IMR-90 (cell line): ENCODE results near the gene MICU1. TPM values are rescaled to one million over a fixed set of nuclear protein-coding genes. Genes with fewer than 3 reads are reported as not detected.

Experiments used
- ATAC-seq: fragments of 200-7000 bp; cut with Tn5 transposase; 2 replicates; pipeline ENCODE4 v1.9.1; 2020; ENCODE audit warnings: low read depth, mild to moderate bottlenecking, moderate library complexity
- BruUV-seq: library from RNA; stranded (reverse); fragments of 400-500 nt; replicated peaks from 2 replicates; lab custom pipeline; 2021; lab: Mats Ljungman, UMichigan
- CTCF ChIA-PET: fragments of 300-600 bp; formaldehyde crosslinking; extraction: SDS; loops from one replicate; lab custom pipeline; 2021; ENCODE audit warnings: antibody characterized with exemption; lab: Yijun Ruan, JAX
- POLR2A ChIA-PET: fragments of 300-600 bp; sonication (Branson Sonifier 250); formaldehyde crosslinking; loops from one replicate; lab custom pipeline; 2022; ENCODE audit warnings: antibody characterized with exemption; ENCODE audit not compliant: unreplicated experiment; lab: Charles Lee
- DNase-seq: peaks from one replicate; pipeline ENCODE4 v3.0.0; 2013
- H2AFZ ChIP-seq: replicated peaks from 2 replicates; pipeline ENCODE3; 2013; ENCODE audit warnings: low read length, mild to moderate bottlenecking; ENCODE audit not compliant: poor library complexity
- H2AK5ac ChIP-seq: 2 replicates; pipeline ENCODE4 v1.6.1; 2013; ENCODE audit warnings: low read depth, low read length, inconsistent platforms
- H2AK9ac ChIP-seq: replicated peaks from 2 replicates; pipeline ENCODE3; 2013; ENCODE audit warnings: mild to moderate bottlenecking, low read depth, low read length, moderate library complexity; ENCODE audit not compliant: poor library complexity
- H2BK120ac ChIP-seq: 2 replicates; pipeline ENCODE4 v1.6.1; 2013; ENCODE audit warnings: low read depth, low read length, inconsistent platforms
- H2BK15ac ChIP-seq: 3 replicates; pipeline ENCODE4 v1.6.1; 2013; ENCODE audit warnings: low read depth, low read length, inconsistent platforms
- H2BK20ac ChIP-seq: 2 replicates; pipeline ENCODE4 v1.6.1; 2013; ENCODE audit warnings: low read depth, mild to moderate bottlenecking, inconsistent platforms, low read length, moderate library complexity
- H2BK5ac ChIP-seq: 2 replicates; pipeline ENCODE4 v1.6.1; 2013; ENCODE audit warnings: mild to moderate bottlenecking, low read depth, low read length, inconsistent platforms; ENCODE audit not compliant: poor library complexity, severe bottlenecking
- H3K14ac ChIP-seq: replicated peaks from 2 replicates; pipeline ENCODE4 v1.6.1; 2013; ENCODE audit warnings: low read depth, low read length, inconsistent platforms
- H3K18ac ChIP-seq: 2 replicates; pipeline ENCODE4 v1.6.1; 2013; ENCODE audit warnings: low read depth, low read length, control low read depth
- H3K23ac ChIP-seq: 2 replicates; pipeline ENCODE4 v1.6.1; 2013; ENCODE audit warnings: low read depth, low read length, inconsistent platforms
- H3K27ac ChIP-seq: 2 replicates; pipeline ENCODE4 v1.5.1; 2013; ENCODE audit warnings: mild to moderate bottlenecking, control low read depth, low read length; ENCODE audit not compliant: insufficient read depth
- H3K27me3 ChIP-seq: 2 replicates; pipeline ENCODE4 v1.6.1; 2013; ENCODE audit warnings: low read length; ENCODE audit not compliant: control insufficient read depth, insufficient read depth
- H3K36me3 ChIP-seq: 2 replicates; pipeline ENCODE4 v1.6.1; 2013; ENCODE audit warnings: low read length, mixed read lengths; ENCODE audit not compliant: control insufficient read depth, insufficient read depth
- H3K4ac ChIP-seq: 2 replicates; pipeline ENCODE4 v1.6.1; 2013; ENCODE audit warnings: low read depth, low read length, inconsistent platforms
- H3K4me1 ChIP-seq: 2 replicates; pipeline ENCODE4 v1.6.1; 2013; ENCODE audit warnings: low read length, mixed read lengths; ENCODE audit not compliant: control insufficient read depth, insufficient read depth
- H3K4me2 ChIP-seq: 2 replicates; pipeline ENCODE4 v1.6.1; 2013; ENCODE audit warnings: low read depth, mild to moderate bottlenecking, control low read depth, low read length, moderate library complexity
- H3K4me3 ChIP-seq: 2 replicates; pipeline ENCODE4 v1.5.1; 2013; ENCODE audit warnings: low read depth, mild to moderate bottlenecking, control low read depth, low read length, moderate library complexity; ENCODE audit not compliant: insufficient read depth
- H3K56ac ChIP-seq: 2 replicates; pipeline ENCODE4 v1.6.1; 2013; ENCODE audit warnings: low read length, inconsistent platforms; ENCODE audit not compliant: insufficient read depth; ENCODE audit errors: extremely low read depth
- H3K79me1 ChIP-seq, 2 experiments: 2 replicates each; pipeline ENCODE4 v1.6.1; 2013; ENCODE audit warnings: low read length in 2 of 2, inconsistent platforms in 1 of 2, low read depth in 1 of 2
- H3K9ac ChIP-seq: 2 replicates; pipeline ENCODE4 v1.6.1; 2013; ENCODE audit warnings: low read depth, low read length, control low read depth
- H3K9me1 ChIP-seq: 2 replicates; pipeline ENCODE4 v1.6.1; 2013; ENCODE audit warnings: low read length, inconsistent platforms; ENCODE audit not compliant: insufficient read depth
- H3K9me3 ChIP-seq: 2 replicates; pipeline ENCODE4 v1.6.1; 2013; ENCODE audit warnings: low read length; ENCODE audit not compliant: control insufficient read depth, insufficient read depth
- H4K20me1 ChIP-seq: 2 replicates; pipeline ENCODE4 v1.6.1; 2013; ENCODE audit warnings: low read length, inconsistent platforms; ENCODE audit not compliant: insufficient read depth
- H4K5ac ChIP-seq: 2 replicates; pipeline ENCODE4 v1.6.1; 2013; ENCODE audit warnings: mild to moderate bottlenecking, low read depth, low read length, control low read depth
- H4K8ac ChIP-seq, 2 experiments: 2 replicates each; pipeline ENCODE4 v1.6.1; 2013; ENCODE audit warnings: low read depth in 2 of 2, low read length in 2 of 2, control low read depth in 1 of 2, inconsistent platforms in 1 of 2
- H4K91ac ChIP-seq: 2 replicates; pipeline ENCODE4 v1.6.1; 2013; ENCODE audit warnings: low read depth, low read length, inconsistent platforms; ENCODE audit not compliant: insufficient read depth
- BHLHE40 ChIP-seq: fragments of 150-350 bp; IDR thresholded peaks from 2 replicates; pipeline ENCODE4 v1.6.1; 2016; ENCODE audit warnings: mild to moderate bottlenecking, low read depth, low read length
- CEBPB ChIP-seq: IDR thresholded peaks from 2 replicates; pipeline ENCODE4 v1.6.1; 2012; ENCODE audit warnings: low read depth, low read length, improper control_type of control experiment
- CHD1 ChIP-seq: IDR thresholded peaks from 2 replicates; pipeline ENCODE4 v1.6.1; 2012; ENCODE audit warnings: low read depth, low read length, improper control_type of control experiment
- FOS ChIP-seq: fragments of 150-350 bp; IDR thresholded peaks from 2 replicates; pipeline ENCODE4 v1.6.1; 2016; ENCODE audit warnings: low read depth, low read length
- MAFK ChIP-seq: IDR thresholded peaks from 2 replicates; pipeline ENCODE4 v1.6.1; 2012; ENCODE audit warnings: low read depth, low read length, improper control_type of control experiment
- MAZ ChIP-seq: IDR thresholded peaks from 2 replicates; pipeline ENCODE4 v1.6.1; 2012; ENCODE audit warnings: low read depth, mild to moderate bottlenecking, low read length, improper control_type of control experiment, moderate library complexity, borderline replicate concordance
- MXI1 ChIP-seq: IDR thresholded peaks from 2 replicates; pipeline ENCODE4 v1.6.1; 2012; ENCODE audit warnings: low read depth, mild to moderate bottlenecking, low read length, moderate library complexity, borderline replicate concordance
- NFE2L2 ChIP-seq: fragments of 150-350 bp; IDR thresholded peaks from 2 replicates; pipeline ENCODE4 v1.6.1; 2016; ENCODE audit warnings: low read depth, mild to moderate bottlenecking, low read length
- POLR2A ChIP-seq: IDR thresholded peaks from 2 replicates; pipeline ENCODE4 v1.6.1; 2012; ENCODE audit warnings: mild to moderate bottlenecking, low read depth, low read length
- RAD21 ChIP-seq: IDR thresholded peaks from 2 replicates; pipeline ENCODE4 v1.6.1; 2012; ENCODE audit warnings: low read length, improper control_type of control experiment
- RCOR1 ChIP-seq: IDR thresholded peaks from 2 replicates; pipeline ENCODE4 v1.6.1; 2012; ENCODE audit warnings: mild to moderate bottlenecking, low read length, improper control_type of control experiment; ENCODE audit not compliant: insufficient replicate concordance
- RFX5 ChIP-seq: IDR thresholded peaks from 2 replicates; pipeline ENCODE4 v1.8.0; 2012; ENCODE audit warnings: low read depth, mild to moderate bottlenecking, low read length, moderate library complexity
- SMC3 ChIP-seq: fragments of 150-350 bp; IDR thresholded peaks from 2 replicates; pipeline ENCODE4 v1.6.1; 2016; ENCODE audit warnings: low read depth, mild to moderate bottlenecking, antibody characterized with exemption, low read length, moderate library complexity
- WGBS, 2 experiments: methylation state at CpG; one replicate each; pipeline versions ENCODE4 v1.1.5 to v1.1.7; 2013; ENCODE audit warnings: missing lambda C conversion rate in 2 of 2; ENCODE audit not compliant: insufficient read length in 1 of 2; ENCODE audit errors: extremely low coverage in 2 of 2; 5-methylcytosine and 5-hydroxymethylcytosine counted together
- dilution Hi-C: fragments of 300-500 bp; cut with HindIII; formaldehyde crosslinking; loops from one replicate; pipeline ENCODE4 v1.14.3; 2018; ENCODE audit warnings: low sequenced_read_pairs; ENCODE audit not compliant: unreplicated experiment
- in situ Hi-C: fragments of 300-500 bp; cut with MboI; formaldehyde crosslinking; loops from 3 replicates; pipeline ENCODE4 v1.14.3; 2019; ENCODE audit warnings: low sequenced_read_pairs, inconsistent platforms, mixed read lengths
- intact Hi-C: fragments of 100-400 bp; cut with micrococcal nuclease; formaldehyde crosslinking; loops from 2 replicates; pipeline ENCODE4 v1.10.0; 2022
- polyA plus RNA-seq, 3 experiments: library from polyadenylated mRNA; depleted of rRNA; stranded (reverse); fragments of >200 nt; gene quantifications; 2 replicates each; pipeline ENCODE4 v1.2.3, GENCODE V29; 2012; ENCODE audit warnings: low replicate concordance in 1 of 3
- total RNA-seq: library from RNA; depleted of rRNA; stranded (reverse); fragments of >200 nt; gene quantifications from 2 replicates; pipeline ENCODE4 v1.2.3, GENCODE V29; 2012
- TF ChIP-seq, protein P1 (sequence below): conservative IDR thresholded peaks from 2 replicates; pipeline ENCODE4 v1.5.1; 2012; ENCODE audit warnings: mild to moderate bottlenecking, low read depth, low read length, improper control_type of control experiment
- TF ChIP-seq, protein P2 (sequence below): fragments of 150-350 bp; IDR thresholded peaks from 2 replicates; pipeline ENCODE4 v1.6.1; 2017; ENCODE audit warnings: mild to moderate bottlenecking, antibody characterized with exemption, low read length, low read depth
- TF ChIP-seq, protein P3 (sequence below): fragments of 150-350 bp; IDR thresholded peaks from 2 replicates; pipeline ENCODE4 v1.6.1; 2016; ENCODE audit warnings: low read depth, mild to moderate bottlenecking, low read length, moderate library complexity, borderline replicate concordance

Gene MICU1
- total and polyA plus RNA-seq, 2 of the 4 experiments (the other 2 are of a cell fraction), result 43.6 to 44.7 TPM

DNA sequence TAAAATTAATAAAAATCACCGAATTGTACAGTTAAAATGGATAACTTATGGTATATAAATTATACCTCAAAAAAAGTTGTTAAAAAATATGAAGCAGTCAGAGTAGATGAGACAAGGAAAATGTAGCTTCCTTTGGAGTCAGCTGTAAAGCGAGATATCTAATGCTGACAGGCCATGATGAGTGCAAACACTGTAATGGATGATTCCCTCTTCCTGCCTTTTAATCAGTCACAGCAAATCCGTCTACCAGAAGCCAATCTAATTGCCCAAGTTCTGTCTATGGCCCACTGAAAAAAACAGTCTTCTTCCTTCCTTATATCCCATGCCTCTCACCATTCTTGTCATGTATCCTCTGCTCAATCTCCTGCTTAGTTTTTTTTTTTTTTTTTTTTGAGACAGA lies 211.2 kb downstream of the MICU1 start:
- TF ChIP-seq, protein P1, sequence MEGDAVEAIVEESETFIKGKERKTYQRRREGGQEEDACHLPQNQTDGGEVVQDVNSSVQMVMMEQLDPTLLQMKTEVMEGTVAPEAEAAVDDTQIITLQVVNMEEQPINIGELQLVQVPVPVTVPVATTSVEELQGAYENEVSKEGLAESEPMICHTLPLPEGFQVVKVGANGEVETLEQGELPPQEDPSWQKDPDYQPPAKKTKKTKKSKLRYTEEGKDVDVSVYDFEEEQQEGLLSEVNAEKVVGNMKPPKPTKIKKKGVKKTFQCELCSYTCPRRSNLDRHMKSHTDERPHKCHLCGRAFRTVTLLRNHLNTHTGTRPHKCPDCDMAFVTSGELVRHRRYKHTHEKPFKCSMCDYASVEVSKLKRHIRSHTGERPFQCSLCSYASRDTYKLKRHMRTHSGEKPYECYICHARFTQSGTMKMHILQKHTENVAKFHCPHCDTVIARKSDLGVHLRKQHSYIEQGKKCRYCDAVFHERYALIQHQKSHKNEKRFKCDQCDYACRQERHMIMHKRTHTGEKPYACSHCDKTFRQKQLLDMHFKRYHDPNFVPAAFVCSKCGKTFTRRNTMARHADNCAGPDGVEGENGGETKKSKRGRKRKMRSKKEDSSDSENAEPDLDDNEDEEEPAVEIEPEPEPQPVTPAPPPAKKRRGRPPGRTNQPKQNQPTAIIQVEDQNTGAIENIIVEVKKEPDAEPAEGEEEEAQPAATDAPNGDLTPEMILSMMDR, result no peak
- no peak for TF ChIP-seq CHD1
- TF ChIP-seq FOS, result no peak
- no peak for TF ChIP-seq SMC3
- no peak for TF ChIP-seq MAZ
- TF ChIP-seq, protein P2, sequence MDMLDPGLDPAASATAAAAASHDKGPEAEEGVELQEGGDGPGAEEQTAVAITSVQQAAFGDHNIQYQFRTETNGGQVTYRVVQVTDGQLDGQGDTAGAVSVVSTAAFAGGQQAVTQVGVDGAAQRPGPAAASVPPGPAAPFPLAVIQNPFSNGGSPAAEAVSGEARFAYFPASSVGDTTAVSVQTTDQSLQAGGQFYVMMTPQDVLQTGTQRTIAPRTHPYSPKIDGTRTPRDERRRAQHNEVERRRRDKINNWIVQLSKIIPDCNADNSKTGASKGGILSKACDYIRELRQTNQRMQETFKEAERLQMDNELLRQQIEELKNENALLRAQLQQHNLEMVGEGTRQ, result no peak
- no peak for TF ChIP-seq RCOR1
- no peak for TF ChIP-seq CEBPB
- TF ChIP-seq MAFK, result no peak
- no peak for TF ChIP-seq POLR2A
- TF ChIP-seq BHLHE40, result no peak
- TF ChIP-seq, protein P3, sequence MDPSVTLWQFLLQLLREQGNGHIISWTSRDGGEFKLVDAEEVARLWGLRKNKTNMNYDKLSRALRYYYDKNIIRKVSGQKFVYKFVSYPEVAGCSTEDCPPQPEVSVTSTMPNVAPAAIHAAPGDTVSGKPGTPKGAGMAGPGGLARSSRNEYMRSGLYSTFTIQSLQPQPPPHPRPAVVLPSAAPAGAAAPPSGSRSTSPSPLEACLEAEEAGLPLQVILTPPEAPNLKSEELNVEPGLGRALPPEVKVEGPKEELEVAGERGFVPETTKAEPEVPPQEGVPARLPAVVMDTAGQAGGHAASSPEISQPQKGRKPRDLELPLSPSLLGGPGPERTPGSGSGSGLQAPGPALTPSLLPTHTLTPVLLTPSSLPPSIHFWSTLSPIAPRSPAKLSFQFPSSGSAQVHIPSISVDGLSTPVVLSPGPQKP, result no peak
- TF ChIP-seq RAD21, result no peak
- TF ChIP-seq NFE2L2, result no peak
- TF ChIP-seq RFX5, result no peak
- TF ChIP-seq MXI1, result no peak
- no peak overlapping the region for H2BK15ac ChIP-seq
- no peaks in the 10 kb centered on the region for H3K4me1 ChIP-seq
- intact Hi-C loops, result no loop called here
- ATAC-seq (no peak), DNase-seq (no peak)
- H3K79me1 ChIP-seq, result no peaks in the 10 kb centered on the region; a peak in 1 of 4 replicates
- no peaks in the 10 kb centered on the region for H3K9me1 ChIP-seq
- no peak overlapping the region for H3K56ac ChIP-seq
- in situ Hi-C loops, result no loop called here
- H2AFZ ChIP-seq, result no peak overlapping the region
- no peak overlapping the region for H3K18ac ChIP-seq
- no peak overlapping the region for H2AK5ac ChIP-seq
- no peak overlapping the region for H3K14ac ChIP-seq
- H3K4me3 ChIP-seq, result no peak overlapping the region
- no peak overlapping the region for H2BK120ac ChIP-seq
- POLR2A ChIA-PET, result no interaction called here
- WGBS, 2 experiments, result no CpG with 5 or more reads among the region's 3 CpGs
- H2BK5ac ChIP-seq, result no peak overlapping the region
- H3K27me3 ChIP-seq, result no peaks in the 10 kb centered on the region
- H4K8ac ChIP-seq, result no peak overlapping the region
- H3K9ac ChIP-seq, result no peak overlapping the region
- H3K9me3 ChIP-seq, result no peaks in the 10 kb centered on the region
- H3K23ac ChIP-seq, result no peak overlapping the region
- H4K91ac ChIP-seq, result no peak overlapping the region
- H2AK9ac ChIP-seq, result no peak overlapping the region
- no peak overlapping the region for H3K4ac ChIP-seq
- no peak overlapping the region for H4K5ac ChIP-seq
- no peak overlapping the region for H3K4me2 ChIP-seq
- BruUV-seq, result no TSS peak
- CTCF ChIA-PET, result no interaction called here
- no peak overlapping the region for H3K27ac ChIP-seq
- no peaks in the 10 kb centered on the region for H3K36me3 ChIP-seq
- dilution Hi-C loops, result no loop called here
- H4K20me1 ChIP-seq, result no peaks in the 10 kb centered on the region
- no peak overlapping the region for H2BK20ac ChIP-seq
